SJCRH30 (cell line): ENCODE data around the gene CHADL. TPM values are rescaled to one million over a fixed set of nuclear protein-coding genes. Genes with fewer than 3 reads are reported as not detected.
A peak's percentile ranks its signal among the peaks of the same experiment; 100 is the strongest.

Experiments used
- DNase-seq, 2 experiments: peaks; one replicate each; pipeline ENCODE4 v3.0.0-alpha.2; 2015 to 2020
- H3K27ac ChIP-seq: fragments of 250-450 bp; sonication (Bioruptor Pico); 2 replicates; pipeline ENCODE4 v1.5.1; 2020; ENCODE audit warnings: mild to moderate bottlenecking, moderate library complexity
- H3K27me3 ChIP-seq: fragments of 250-450 bp; sonication (Bioruptor Pico); 2 replicates; pipeline ENCODE4 v1.5.1; 2020; ENCODE audit warnings: mild to moderate bottlenecking, moderate library complexity
- H3K36me3 ChIP-seq: fragments of 250-450 bp; sonication (Bioruptor Pico); 2 replicates; pipeline ENCODE4 v1.5.1; 2020; ENCODE audit warnings: mild to moderate bottlenecking, moderate library complexity
- H3K4me1 ChIP-seq: fragments of 250-450 bp; sonication (Bioruptor Pico); 2 replicates; pipeline ENCODE4 v1.5.1; 2020; ENCODE audit warnings: mild to moderate bottlenecking, moderate library complexity
- H3K4me3 ChIP-seq: fragments of 250-450 bp; sonication (Bioruptor Pico); 2 replicates; pipeline ENCODE4 v1.5.1; 2020; ENCODE audit warnings: mild to moderate bottlenecking, moderate library complexity
- H3K9me3 ChIP-seq: fragments of 250-450 bp; sonication (Bioruptor Pico); replicated peaks from 2 replicates; pipeline ENCODE4 v1.5.1; 2020; ENCODE audit warnings: mild to moderate bottlenecking, moderate library complexity
- total RNA-seq: library from RNA; depleted of rRNA; stranded (reverse); fragments of >200 nt; shearing (Covaris generic); gene quantifications from 2 replicates; pipeline ENCODE4 v1.2.3, GENCODE V29; 2014; rRNA removed

Gene CHADL
- total RNA-seq = 1.9 and 2.9 TPM in 2 replicates

GRCh38 chr22:41240377-41241132 is at the start of gene CHADL:
Gene CHADL, minus strand, starts transcription at chr22:41240931. Its CDS starts 50 bp downstream, at chr22:41240881.
- Histone ChIP-seq H3K4me1 (no peaks in the 10 kb centered on the region; the same call in 1 of the 2 replicates), H3K27ac (peak within 1 kb of the TSS; percentile 44), H3K9me3 (no peaks in the 10 kb centered on the region), H3K4me3 (peak within 1 kb of the TSS; percentile 34), H3K36me3 (no peaks in the 10 kb centered on the region), H3K27me3 (no peaks in the 10 kb centered on the region)
- peak; percentile 90 to 91 for DNase-seq

- Histone ChIP-seq H3K9me3 (no peaks in the 10 kb centered on the region), H3K4me3 (no peak overlapping the region), H3K4me1 (peaks cover 16% of the 10 kb centered on the region), H3K27ac (no peak overlapping the region), H3K27me3 (no peaks in the 10 kb centered on the region), H3K36me3 (no peaks in the 10 kb centered on the region)
- DNase-seq = no peak
These were observed 48.9 kb upstream of the CHADL start for GRCh38 chr22:41289671-41290070.

GRCh38 chr22:41288245-41288946 is 47.7 kb upstream of the CHADL start:
- Histone ChIP-seq H3K4me1 (peaks cover 16% of the 10 kb centered on the region), H3K36me3 (peaks cover 2% of the 10 kb centered on the region; the same call in 1 of the 2 replicates), H3K27ac (no peak overlapping the region), H3K9me3 (no peaks in the 10 kb centered on the region), H3K27me3 (no peaks in the 10 kb centered on the region), H3K4me3 (no peak overlapping the region)
- peak; percentile 10 to 33 for DNase-seq

GRCh38 chr22:41286639-41287091 is 45.9 kb upstream of the CHADL start:
- H3K4me3 ChIP-seq = peak overlapping the region; percentile 85
- H3K27me3 ChIP-seq = no peaks in the 10 kb centered on the region
- H3K4me1 ChIP-seq = peaks cover 16% of the 10 kb centered on the region
- peak in 1 of 2 experiments; percentile 30 for DNase-seq
- H3K9me3 ChIP-seq = no peaks in the 10 kb centered on the region
- H3K36me3 ChIP-seq = peaks cover 10% of the 10 kb centered on the region
- H3K27ac ChIP-seq = peak overlapping the region; percentile 17

- Histone ChIP-seq H3K36me3 (peaks cover 10% of the 10 kb centered on the region), H3K27ac (peak within 1 kb of the TSS; percentile 76), H3K4me1 (peaks cover 15% of the 10 kb centered on the region), H3K27me3 (no peaks in the 10 kb centered on the region), H3K9me3 (no peaks in the 10 kb centered on the region), H3K4me3 (peak within 1 kb of the TSS; percentile 85)
- DNase-seq = peak; percentile 97 to 98
These were observed 45.3 kb upstream of the CHADL start, which contains the start of gene RANGAP1 for GRCh38 chr22:41285820-41286638. Gene RANGAP1, minus strand, starts transcription at chr22:41286187. Its CDS starts 5,143 bp downstream, at chr22:41281044.

- peak; percentile 59 to 63 for DNase-seq
- Histone ChIP-seq H3K27me3 (no peaks in the 10 kb centered on the region), H3K4me1 (peaks cover 9% of the 10 kb centered on the region), H3K27ac (peak overlapping the region; percentile 76), H3K4me3 (peak overlapping the region; percentile 85), H3K36me3 (peaks cover 14% of the 10 kb centered on the region), H3K9me3 (no peaks in the 10 kb centered on the region)
These were observed 44.7 kb upstream of the CHADL start for GRCh38 chr22:41285441-41285819.

- H3K9me3 ChIP-seq = no peaks in the 10 kb centered on the region
These were observed 43.7 kb upstream of the CHADL start for GRCh38 chr22:41284465-41284864.

GRCh38 chr22:41280854-41281253 is 40.1 kb upstream of the CHADL start:
- no peak for DNase-seq
- H3K27ac ChIP-seq = no peak overlapping the region
- no peaks in the 10 kb centered on the region for H3K4me1 ChIP-seq
- peaks cover 35% of the 10 kb centered on the region for H3K36me3 ChIP-seq
- H3K4me3 ChIP-seq = no peak overlapping the region
- H3K9me3 ChIP-seq = no peaks in the 10 kb centered on the region
- no peaks in the 10 kb centered on the region for H3K27me3 ChIP-seq

More at GRCh38 chr22:41284465-41284864, 43.7 kb upstream of the CHADL start:
- no peaks in the 10 kb centered on the region for H3K27me3 ChIP-seq
- H3K36me3 ChIP-seq = peaks cover 14% of the 10 kb centered on the region
- no peak overlapping the region for H3K27ac ChIP-seq
- H3K4me3 ChIP-seq = no peak overlapping the region
- DNase-seq = no peak
- H3K4me1 ChIP-seq = peaks cover 6% of the 10 kb centered on the region; the same call in 1 of the 2 replicates

- H3K27me3 ChIP-seq = no peaks in the 10 kb centered on the region
- peaks cover 38% of the 10 kb centered on the region for H3K36me3 ChIP-seq
- no peak for DNase-seq
- H3K4me1 ChIP-seq = no peaks in the 10 kb centered on the region
- H3K4me3 ChIP-seq = no peak overlapping the region
- H3K27ac ChIP-seq = no peak overlapping the region
- H3K9me3 ChIP-seq = no peaks in the 10 kb centered on the region
These were observed 39.3 kb upstream of the CHADL start for GRCh38 chr22:41280065-41280464.

GRCh38 chr22:41274856-41275255 is 34.1 kb upstream of the CHADL start:
- Histone ChIP-seq H3K9me3 (no peaks in the 10 kb centered on the region), H3K4me1 (no peaks in the 10 kb centered on the region), H3K36me3 (peaks cover 48% of the 10 kb centered on the region), H3K27ac (no peak overlapping the region), H3K4me3 (no peak overlapping the region), H3K27me3 (no peaks in the 10 kb centered on the region)
- DNase-seq = no peak

GRCh38 chr22:41273128-41273527 is 32.4 kb upstream of the CHADL start:
- Histone ChIP-seq H3K27ac (no peak overlapping the region), H3K4me1 (no peaks in the 10 kb centered on the region), H3K4me3 (no peak overlapping the region), H3K27me3 (no peaks in the 10 kb centered on the region), H3K36me3 (peaks cover 54% of the 10 kb centered on the region), H3K9me3 (no peaks in the 10 kb centered on the region)
- no peak for DNase-seq

- no peaks in the 10 kb centered on the region for H3K9me3 ChIP-seq
- no peak overlapping the region for H3K4me3 ChIP-seq
- no peaks in the 10 kb centered on the region for H3K27me3 ChIP-seq
- H3K36me3 ChIP-seq = peaks cover 54% of the 10 kb centered on the region
- no peak for DNase-seq
- no peak overlapping the region for H3K27ac ChIP-seq
- H3K4me1 ChIP-seq = no peaks in the 10 kb centered on the region
These were observed 31.1 kb upstream of the CHADL start for GRCh38 chr22:41271787-41272186.

- Histone ChIP-seq H3K9me3 (no peaks in the 10 kb centered on the region), H3K27me3 (no peaks in the 10 kb centered on the region), H3K27ac (no peak overlapping the region), H3K4me1 (no peaks in the 10 kb centered on the region), H3K4me3 (no peak overlapping the region), H3K36me3 (peaks cover 50% of the 10 kb centered on the region)
- DNase-seq = no peak
These were observed 27.2 kb upstream of the CHADL start for GRCh38 chr22:41267958-41268357.

- Histone ChIP-seq H3K27me3 (no peaks in the 10 kb centered on the region), H3K36me3 (peaks cover 62% of the 10 kb centered on the region), H3K9me3 (no peaks in the 10 kb centered on the region), H3K4me3 (no peak overlapping the region), H3K27ac (no peak overlapping the region), H3K4me1 (no peaks in the 10 kb centered on the region)
- DNase-seq = no peak
These were observed 23.7 kb upstream of the CHADL start for GRCh38 chr22:41264408-41264941.
